ENCODE data around the gene TPTE2. TPM values are rescaled to one million over a fixed set of nuclear protein-coding genes. Genes with fewer than 3 reads are reported as not detected.

TPTE2 gene
- total and polyA plus RNA-seq, 10 of the 15 experiments (the other 5 are each of a cell fraction or from before 2014, with no cell fraction given) = 0.31 to 1.9 (median 1.2) TPM

DNA sequence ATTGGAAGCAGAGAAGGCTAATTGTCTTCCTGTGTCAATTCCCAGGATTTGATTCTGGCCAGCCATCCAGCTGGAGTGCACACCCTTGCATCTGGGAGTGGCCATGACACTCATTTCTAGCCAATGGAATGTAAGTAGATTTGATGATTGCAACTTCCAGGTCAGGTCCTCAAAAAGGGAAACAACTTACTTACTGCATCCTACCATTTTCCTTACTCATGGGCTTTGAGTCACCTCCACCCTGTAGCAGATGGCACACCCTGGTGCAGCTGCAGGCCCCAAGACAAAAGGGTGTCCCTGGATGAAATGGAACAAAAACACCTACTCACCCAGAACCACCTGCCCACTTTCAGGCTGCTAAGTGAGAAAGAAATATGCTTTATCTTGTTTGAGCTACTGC, 44.8 kb upstream of the TPTE2 start:
- Histone ChIP-seq H3K4me2 (ENCODE audit: control insufficient read depth, insufficient read depth) (no peak overlapping the region), H3K27ac (ENCODE audit: control insufficient read depth, insufficient read depth) (no peak overlapping the region), H4K20me1 (ENCODE audit: control insufficient read depth, insufficient read depth) (no peaks in the 10 kb centered on the region), H2AFZ (ENCODE audit: control insufficient read depth, low read depth, low read length) (no peak overlapping the region), H3K27me3 (replicated peaks in 1 of 2; ENCODE audit: control insufficient read depth in 2 of 2, insufficient read depth in 2 of 2, low read length in 1 of 2) (no peaks in the 10 kb centered on the region), H3K4me1 (ENCODE audit: control insufficient read depth, insufficient read depth, low read length) (0 out of 2 replicates have a peak, but pooled peaks cover 3% of the 10 kb centered on the region), H3K36me3 (ENCODE audit: control insufficient read depth in 2 of 2, insufficient read depth in 2 of 2, low read length in 1 of 2) (peaks cover 0 to 3% of the 10 kb centered on the region in 2 experiments; a peak in 1 of 4 replicates), H3K9me3 (replicated peaks; ENCODE audit: control insufficient read depth, insufficient read depth, low read length) (no peaks in the 10 kb centered on the region; the same call in 1 of the 3 replicates), H3K79me2 (ENCODE audit: control insufficient read depth, insufficient read depth, low read length) (peaks cover 16% of the 10 kb centered on the region), H3K9ac (ENCODE audit: control insufficient read depth, insufficient read depth, low read length) (no peak overlapping the region), H3K4me3 (no peak overlapping the region)
- intact Hi-C loops (cut with micrococcal nuclease; ENCODE audit: unreplicated experiment) (no loop called here), in situ Hi-C loops (cut with MboI) (no loop called here)
- FAIRE-seq (no peak), DNase-seq (ENCODE audit: low read depth, low spot score) (no peak), ATAC-seq (no peak)
- CTCF ChIA-PET = no interaction called here
- no TSS peak for BruUV-seq (replicated peaks)
- POLR2A ChIA-PET = interaction anchor here (0.6 kb wide), 1 partner anchor 19 kb away, joined by 4 read pairs; no protein-coding TSS in a partner anchor
- TF ChIP-seq SUPT20H (IDR thresholded peaks at IDR 0.05; ENCODE audit: borderline replicate concordance, control insufficient read depth, low read depth, low read length) = no peak
- no peak for TF ChIP-seq HDAC6 (IDR thresholded peaks at IDR 0.05; ENCODE audit: unreplicated experiment)
- no peak for TF ChIP-seq KLF5 (IDR thresholded peaks at IDR 0.05; ENCODE audit: partially characterized antibody)
- RAD21 ChIA-PET (ENCODE audit: unreplicated experiment) = interaction anchor here (1.2 kb wide), 1 partner anchor 19 kb away, joined by 3 read pairs; no protein-coding TSS in a partner anchor
- SMC1A ChIA-PET (ENCODE audit: uncharacterized antibody, unreplicated experiment) = interaction anchor here (1.0 kb wide), 1 partner anchor 39 kb away, joined by 3 read pairs; no protein-coding TSS in a partner anchor

DNA sequence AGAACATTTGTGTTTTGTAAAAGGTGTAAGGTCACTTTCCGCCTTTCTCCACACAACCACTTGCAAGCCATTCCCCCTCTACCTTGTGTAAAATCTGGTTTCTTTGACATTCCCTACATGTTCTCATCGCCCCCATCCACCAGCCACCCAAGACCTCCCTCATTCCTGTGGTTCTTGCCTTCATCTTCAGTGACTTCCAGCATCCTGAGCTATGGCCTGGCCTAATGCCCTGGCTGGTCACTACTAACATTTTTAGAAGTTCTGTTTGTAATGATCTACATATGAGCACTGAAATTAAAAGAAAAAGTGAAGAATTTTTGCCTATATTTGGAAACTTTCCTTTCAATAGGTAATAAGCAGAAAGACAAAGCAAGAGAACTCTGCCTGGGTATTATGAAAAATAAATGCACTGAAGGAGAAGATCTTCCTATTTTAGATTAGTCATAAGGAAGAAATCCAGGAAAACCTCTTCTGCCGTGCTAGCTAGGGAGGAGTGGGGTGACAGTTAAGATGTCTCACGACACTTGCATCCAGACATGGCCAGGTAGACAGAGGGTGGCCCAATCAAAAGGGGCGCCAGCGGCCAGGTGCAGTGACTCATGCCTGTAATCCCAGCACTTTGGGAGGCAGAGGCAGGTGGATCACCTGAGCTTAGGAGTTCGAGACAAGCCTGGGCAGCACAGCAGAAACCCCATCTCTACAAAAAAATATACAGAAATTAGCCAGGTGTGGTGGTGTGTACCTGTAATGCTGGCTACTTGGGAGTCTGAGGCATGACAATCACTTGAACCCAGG, 44.0 kb upstream of the TPTE2 start:
- Histone ChIP-seq H3K4me1 (ENCODE audit: control insufficient read depth, insufficient read depth, low read length) (0 out of 2 replicates have a peak, but pooled peaks cover 3% of the 10 kb centered on the region), H3K79me2 (ENCODE audit: control insufficient read depth, insufficient read depth, low read length) (peaks cover 16% of the 10 kb centered on the region), H3K9ac (ENCODE audit: control insufficient read depth, insufficient read depth, low read length) (no peak overlapping the region), H4K20me1 (ENCODE audit: control insufficient read depth, insufficient read depth) (no peaks in the 10 kb centered on the region), H3K4me2 (ENCODE audit: control insufficient read depth, insufficient read depth) (no peak overlapping the region), H2AFZ (ENCODE audit: control insufficient read depth, low read depth, low read length) (no peak overlapping the region), H3K27me3 (replicated peaks in 1 of 2; ENCODE audit: control insufficient read depth in 2 of 2, insufficient read depth in 2 of 2, low read length in 1 of 2) (no peaks in the 10 kb centered on the region), H3K9me3 (replicated peaks; ENCODE audit: control insufficient read depth, insufficient read depth, low read length) (no peaks in the 10 kb centered on the region; the same call in 1 of the 3 replicates), H3K36me3 (ENCODE audit: control insufficient read depth in 2 of 2, insufficient read depth in 2 of 2, low read length in 1 of 2) (peaks cover 0 to 3% of the 10 kb centered on the region in 2 experiments; a peak in 1 of 4 replicates), H3K27ac (ENCODE audit: control insufficient read depth, insufficient read depth) (no peak overlapping the region), H3K4me3 (no peak overlapping the region)
- DNase-seq (ENCODE audit: low read depth, low spot score) = no peak
- ChIA-PET CTCF (no interaction called here), SMC1A (ENCODE audit: uncharacterized antibody, unreplicated experiment) (interaction anchor here (1.0 kb wide), 1 partner anchor 39 kb away, joined by 3 read pairs; no protein-coding TSS in a partner anchor), POLR2A (no interaction called here), RAD21 (ENCODE audit: unreplicated experiment) (interaction anchor here (1.2 kb wide), 1 partner anchor 18 kb away, joined by 3 read pairs; no protein-coding TSS in a partner anchor)
- BruUV-seq (replicated peaks) = no TSS peak
- WGBS (ENCODE audit: insufficient coverage, insufficient replicate concordance, low lambda C conversion rate, missing lambda C conversion rate) = 47% methylated on average over 7 of the region's 7 CpGs
- ATAC-seq = no peak
- intact Hi-C loops (cut with micrococcal nuclease; ENCODE audit: unreplicated experiment) = no loop called here
- no peak for FAIRE-seq
- in situ Hi-C loops (cut with MboI) = no loop called here
- TF ChIP-seq MEF2A (IDR thresholded peaks at IDR 0.05; ENCODE audit: insufficient read depth, low read depth, low read length) (no peak), ATF3 (IDR thresholded peaks at IDR 0.05; ENCODE audit: borderline replicate concordance, extremely low read depth, low read depth, low read length) (no peak), SMC3 (IDR thresholded peaks at IDR 0.05; ENCODE audit: borderline replicate concordance, low read length) (no peak), BACH1 (IDR thresholded peaks at IDR 0.05; ENCODE audit: borderline replicate concordance) (no peak), MXI1 (IDR thresholded peaks at IDR 0.05; ENCODE audit: low read depth, low read length) (no peak), RBBP5 (conservative IDR thresholded peaks at IDR 0.05) (no peak), BRCA1 (IDR thresholded peaks at IDR 0.05; ENCODE audit: low read depth, low read length) (no peak), NKRF (conservative IDR thresholded peaks at IDR 0.05) (no peak), RAD21 (IDR thresholded peaks at IDR 0.05; ENCODE audit: insufficient read depth, low read depth, low read length) (no peak), HDGF (IDR thresholded peaks at IDR 0.05) (no peak), BMI1 (IDR thresholded peaks at IDR 0.05; ENCODE audit: borderline replicate concordance) (no peak), CBX3 (IDR thresholded peaks at IDR 0.05; ENCODE audit: borderline replicate concordance, low read depth) (no peak)
